HG03280 (cell line): Measurements from ENCODE around the gene ARHGAP27.

Source experiments
- ATAC-seq: cut with Tn5 transposase; IDR thresholded peaks from one replicate; pipeline ENCODE4 v1.9.1; 2021; ENCODE audit warnings: mild to moderate bottlenecking, moderate library complexity; ENCODE audit not compliant: unreplicated experiment

The ARHGAP27 gene

GRCh38 chr17:45388604-45389325, 43.9 kb downstream of the ARHGAP27 start:
- ATAC-seq, result no peak

- no peak for ATAC-seq
Observed at GRCh38 chr17:45387739-45388138, 44.9 kb downstream of the ARHGAP27 start.

GRCh38 chr17:45386178-45386577, 46.5 kb downstream of the ARHGAP27 start:
- no peak for ATAC-seq

GRCh38 chr17:45385331-45385997, 47.2 kb downstream of the ARHGAP27 start:
- ATAC-seq, result no peak

- ATAC-seq, result no peak
Observed at GRCh38 chr17:45384789-45385262, 47.8 kb downstream of the ARHGAP27 start.

- no peak for ATAC-seq
Observed at GRCh38 chr17:45384047-45384788, 48.5 kb downstream of the ARHGAP27 start.

- no peak for ATAC-seq
Observed at GRCh38 chr17:45383003-45383402, 49.7 kb downstream of the ARHGAP27 start.

GRCh38 chr17:45382226-45382625, 50.4 kb downstream of the ARHGAP27 start:
- ATAC-seq, result no peak

- ATAC-seq, result no peak
Observed at GRCh38 chr17:45380991-45381390, 51.7 kb downstream of the ARHGAP27 start.

- no peak for ATAC-seq
Observed at GRCh38 chr17:45380046-45380765, 52.5 kb downstream of the ARHGAP27 start.

- ATAC-seq, result no peak
Observed at GRCh38 chr17:45377401-45377800, 55.3 kb downstream of the ARHGAP27 start.

- ATAC-seq, result no peak
Observed at GRCh38 chr17:45376171-45377005, 56.3 kb downstream of the ARHGAP27 start.

- ATAC-seq, result no peak
Observed at GRCh38 chr17:45374501-45374900, 58.2 kb downstream of the ARHGAP27 start.

- no peak for ATAC-seq
Observed at GRCh38 chr17:45372325-45372869, 60.3 kb downstream of the ARHGAP27 start.

GRCh38 chr17:45371414-45372324, 61.0 kb downstream of the ARHGAP27 start:
- ATAC-seq, result no peak

- ATAC-seq, result no peak
Observed at GRCh38 chr17:45370949-45371413, 61.7 kb downstream of the ARHGAP27 start.

GRCh38 chr17:45369421-45369820, 63.2 kb downstream of the ARHGAP27 start:
- no peak for ATAC-seq

GRCh38 chr17:45368651-45369050, 64.0 kb downstream of the ARHGAP27 start:
- no peak for ATAC-seq

GRCh38 chr17:45367216-45367615, 65.5 kb downstream of the ARHGAP27 start:
- ATAC-seq, result no peak
